Nucleus accumbens (tissue), 56 donors: ENCODE measurements around the gene NCEH1.
A peak's percentile ranks its signal among the peaks of the same experiment; 100 is the strongest.

Experiments used
- DNase-seq, 56 donors: peaks; one replicate each; lab custom pipeline; 2025; lab: John Stamatoyannopoulos, UW

Gene NCEH1

DNA sequence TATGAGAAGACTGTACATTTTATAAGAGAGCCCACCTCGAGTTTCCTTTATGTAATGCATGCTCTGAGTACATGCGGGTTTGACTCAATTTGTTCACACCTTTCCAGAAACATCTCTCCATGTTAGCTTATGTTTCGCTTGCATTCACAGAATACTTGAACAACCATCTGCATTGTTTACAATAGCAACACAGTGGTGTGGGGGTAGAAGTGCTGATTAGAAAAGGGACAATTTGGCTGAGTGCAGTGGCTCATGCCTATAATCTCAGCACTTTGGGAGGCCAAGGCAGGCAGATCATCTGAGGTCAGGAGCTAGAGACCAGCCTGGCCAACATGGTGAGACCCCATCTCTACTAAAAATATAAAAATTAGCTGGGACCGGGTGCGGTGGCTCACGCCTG lies 60.9 kb downstream of the NCEH1 start:
- DNase-seq: no peak

DNA sequence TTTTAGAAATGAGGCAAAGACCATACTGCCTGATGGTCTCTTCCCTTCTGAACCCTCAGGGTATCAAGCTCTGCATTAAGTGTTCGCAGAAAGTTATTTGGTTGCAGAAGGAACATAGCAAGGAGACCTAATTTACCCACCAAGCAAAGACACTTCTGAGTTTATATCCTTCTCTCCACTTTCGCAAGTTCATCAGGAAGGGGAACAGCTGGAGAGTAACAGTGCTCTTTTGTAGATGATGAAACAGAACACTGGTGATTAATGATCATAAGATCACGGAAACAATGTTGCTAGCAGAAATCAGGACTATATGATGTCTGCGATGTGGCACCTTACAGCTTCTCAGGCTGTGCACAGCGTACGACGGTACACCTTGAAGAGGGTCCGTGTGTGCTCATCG lies 62.1 kb downstream of the NCEH1 start:
- no peak for DNase-seq

DNA sequence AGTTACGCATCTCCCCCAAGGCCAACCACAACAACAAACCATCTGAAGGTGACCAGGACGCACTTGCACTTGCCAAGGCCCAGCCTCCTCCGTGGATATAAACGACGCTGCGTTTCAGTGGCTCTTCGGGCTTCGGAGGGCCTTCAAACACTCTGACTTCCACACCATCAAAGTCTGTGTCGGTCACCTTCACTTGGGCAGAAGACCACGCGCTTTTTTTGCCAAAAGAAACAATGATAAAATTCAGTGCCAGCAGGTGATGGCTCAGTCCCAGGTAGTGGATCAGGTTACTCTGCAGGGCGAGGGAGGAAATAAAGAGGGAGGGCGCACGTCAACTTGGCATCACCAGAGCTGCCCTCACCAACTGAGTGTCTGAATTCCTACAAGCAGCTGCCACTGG lies 63.0 kb downstream of the NCEH1 start:
- DNase-seq: no peak

DNA sequence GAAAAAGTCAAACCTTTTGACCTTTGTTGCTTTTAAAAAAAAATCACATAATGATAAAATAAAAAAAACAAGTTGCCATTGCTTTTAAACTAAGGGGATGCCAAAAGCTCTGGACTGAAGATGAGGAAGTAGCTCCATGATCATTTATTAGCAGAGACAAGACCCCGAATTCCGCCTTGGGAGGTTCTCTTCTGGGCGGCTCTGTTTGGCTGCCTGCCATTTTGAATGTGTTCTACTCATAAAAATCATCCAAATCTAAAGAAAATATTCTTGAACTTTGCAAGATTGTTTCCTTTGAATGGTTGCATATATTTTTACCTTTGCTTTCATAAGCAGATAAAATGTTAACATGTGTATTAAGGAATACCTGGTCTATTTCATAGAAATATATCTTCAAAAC lies 63.8 kb downstream of the NCEH1 start:
- no peak for DNase-seq

DNA sequence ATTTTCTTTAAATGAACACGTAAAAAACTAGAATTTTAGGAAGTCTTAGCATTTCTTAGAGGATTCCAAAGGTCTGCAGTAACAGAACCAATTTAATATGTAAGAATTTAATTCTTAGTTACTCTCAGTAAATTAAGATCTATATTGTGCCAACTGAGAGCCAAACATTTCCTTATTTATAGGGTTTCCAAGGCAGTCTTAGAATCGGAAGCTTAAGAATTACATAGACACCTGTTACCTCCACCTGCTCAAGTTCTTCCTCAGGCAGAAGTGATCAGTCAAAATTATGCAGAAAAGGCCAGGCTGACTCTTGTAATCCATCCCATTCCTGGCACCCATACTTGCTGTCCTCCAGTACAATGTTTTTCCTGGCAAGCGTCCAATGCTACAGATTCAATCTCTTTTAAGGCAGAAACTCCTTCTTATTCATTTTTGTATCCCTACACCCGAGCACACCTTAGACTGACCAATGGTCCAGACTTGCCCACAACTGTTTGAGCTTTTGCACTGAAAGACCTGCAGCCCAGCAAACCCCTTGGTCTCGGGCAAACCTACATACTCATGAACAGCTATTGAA lies 64.3 kb downstream of the NCEH1 start:
- no peak for DNase-seq

DNA sequence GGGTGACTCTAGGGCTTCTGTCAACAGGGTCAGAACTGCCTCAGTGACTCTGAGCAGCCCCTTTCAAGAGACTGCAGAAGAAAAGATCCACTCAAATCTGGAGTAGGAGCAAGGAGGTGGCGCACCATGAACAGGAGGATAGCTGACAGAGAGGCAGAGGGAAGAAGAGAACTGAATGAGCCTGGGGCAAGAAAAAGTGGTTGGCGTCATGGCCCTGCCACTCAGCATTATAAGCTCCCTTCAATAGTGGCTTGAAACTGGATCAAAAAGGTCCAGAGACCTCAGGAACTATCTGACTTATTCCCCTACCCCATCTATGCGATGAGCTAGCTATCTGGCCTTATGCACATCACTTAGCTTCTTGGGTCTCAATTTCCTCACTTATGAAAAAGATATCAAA lies 66.6 kb downstream of the NCEH1 start:
- DNase-seq: no peak

DNA sequence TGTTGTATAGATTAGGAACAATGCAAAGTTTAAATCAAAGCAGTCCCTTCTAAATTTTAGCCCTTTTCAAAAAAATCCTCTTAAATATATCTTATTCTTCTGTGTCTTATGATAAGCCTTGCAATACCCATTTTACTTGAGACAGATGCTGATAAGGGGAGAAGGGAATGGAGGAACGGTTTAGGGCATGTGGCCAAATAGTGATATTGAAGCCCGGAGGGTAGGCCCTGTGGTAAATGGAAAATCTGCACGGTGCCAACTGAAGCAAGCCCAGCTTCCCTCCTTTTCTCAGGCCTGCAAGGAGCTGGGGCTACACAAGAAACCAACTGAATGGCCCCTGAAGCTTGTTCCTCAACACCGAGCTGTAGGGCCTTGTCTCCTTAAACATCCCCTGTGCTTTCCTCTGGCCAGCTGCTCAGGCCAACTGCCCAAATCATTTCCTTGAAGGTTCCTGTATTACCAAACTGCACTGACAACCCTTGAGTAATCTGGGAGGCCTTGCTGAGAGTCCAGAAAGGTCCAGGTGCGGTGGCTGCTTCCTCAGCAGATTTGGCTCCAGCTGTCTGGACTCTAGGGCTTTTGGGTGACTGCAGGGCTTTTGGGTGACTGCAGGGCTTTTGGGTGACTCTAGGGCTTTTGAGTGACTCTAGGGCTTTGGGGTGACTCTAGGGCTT lies 67.2 kb downstream of the NCEH1 start:
- DNase-seq: no peak

- DNase-seq: no peak
Observed at GRCh38 chr3:172641291-172641690, 69.6 kb downstream of the NCEH1 start.

DNA sequence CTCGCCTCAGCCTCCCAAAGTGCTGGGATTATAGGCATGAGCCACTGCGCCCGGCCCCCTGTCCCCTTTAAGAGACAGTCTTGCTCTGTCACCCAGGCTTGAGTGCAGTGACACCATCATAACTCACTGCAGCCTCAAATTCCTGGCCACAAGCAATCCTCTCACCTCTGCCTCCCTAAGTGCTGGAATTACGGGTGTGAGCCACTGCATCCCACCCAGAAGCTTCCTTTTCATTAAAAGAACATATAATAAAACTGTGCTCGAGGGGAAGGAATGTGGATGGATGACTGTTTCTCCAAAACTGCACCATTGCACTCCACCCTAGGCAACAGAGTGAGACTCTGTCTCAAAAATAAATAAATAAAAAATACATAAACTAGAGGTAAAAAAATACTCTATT lies 70.1 kb downstream of the NCEH1 start:
- no peak for DNase-seq

DNA sequence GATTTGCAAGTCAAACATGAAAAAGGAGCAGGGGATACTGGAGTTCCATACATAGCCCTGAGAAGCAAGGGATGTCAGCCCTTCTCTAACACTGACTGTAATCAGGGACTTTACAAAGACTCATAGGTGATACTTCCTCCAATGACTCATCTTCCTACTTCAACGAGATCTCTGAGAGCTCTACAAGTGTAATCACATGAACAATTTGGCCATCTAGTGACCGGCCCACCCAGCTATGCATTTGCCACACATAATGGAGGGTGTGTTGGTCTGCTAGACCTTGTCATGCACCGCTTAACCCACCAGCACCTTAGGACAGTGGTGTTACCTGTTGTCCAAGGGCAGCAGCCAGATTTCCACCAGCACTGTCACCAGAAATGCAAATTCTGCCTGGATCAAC lies 75.3 kb downstream of the NCEH1 start:
- DNase-seq: no peak

DNA sequence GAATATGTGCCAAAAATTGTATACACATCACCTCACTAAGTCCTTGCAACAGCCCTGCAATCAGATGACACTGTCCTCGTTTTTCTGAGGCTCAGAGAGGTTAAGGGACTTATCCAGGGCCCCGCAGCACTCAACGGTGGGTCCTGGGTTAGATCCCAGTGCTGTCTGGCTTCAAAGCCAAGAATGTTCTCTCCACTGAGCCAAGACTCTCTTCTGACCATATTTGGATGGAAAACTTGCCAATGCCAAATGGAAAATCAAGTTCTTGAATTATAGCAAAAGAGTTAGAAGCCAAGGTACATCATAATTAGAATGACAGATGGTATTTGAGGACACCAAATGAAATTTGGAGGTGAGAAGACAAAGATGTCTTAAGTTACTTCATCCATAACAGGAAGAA lies 75.9 kb downstream of the NCEH1 start:
- DNase-seq: no peak

- no peak for DNase-seq
Observed at GRCh38 chr3:172630316-172630715, 80.6 kb downstream of the NCEH1 start.

GRCh38 chr3:172629470-172629869 lies 81.4 kb downstream of the NCEH1 start:
- peak in 1 of 56 donors; percentile 3 for DNase-seq

DNA sequence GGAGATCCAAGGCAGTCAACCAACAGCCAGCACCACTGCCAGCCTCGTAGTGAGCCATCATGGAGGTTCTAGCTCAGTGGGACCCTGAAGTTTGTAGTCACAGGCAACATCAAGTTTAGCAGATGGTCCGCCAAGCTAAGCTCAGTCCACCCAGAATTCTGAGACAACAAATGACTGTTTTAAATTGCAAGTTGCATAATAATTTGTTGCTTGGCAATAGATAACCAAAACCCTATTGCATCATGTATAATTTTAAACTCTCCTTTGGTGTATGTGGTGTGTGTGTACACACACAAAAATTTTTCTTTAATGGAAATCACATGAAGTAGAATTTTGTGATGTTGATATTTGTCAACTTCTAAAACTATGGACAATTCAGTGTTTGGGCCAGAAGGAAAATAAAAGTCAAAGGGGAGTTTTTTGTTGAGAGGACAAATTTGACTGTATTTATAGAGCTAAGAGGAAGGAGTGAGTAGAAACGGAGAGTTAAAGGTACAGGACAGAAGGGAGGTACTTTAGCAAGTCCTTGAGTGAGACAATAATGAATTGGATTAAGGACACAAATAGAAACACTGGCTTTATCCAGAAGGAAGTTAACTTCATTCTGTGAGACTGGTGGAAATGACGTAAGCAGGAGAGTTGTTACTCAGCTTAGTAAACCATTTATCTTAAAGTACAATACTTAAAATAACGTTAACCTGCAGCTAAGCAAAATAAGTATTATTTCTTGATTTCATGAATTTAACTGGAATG lies 83.6 kb downstream of the NCEH1 start:
- no peak for DNase-seq

DNA sequence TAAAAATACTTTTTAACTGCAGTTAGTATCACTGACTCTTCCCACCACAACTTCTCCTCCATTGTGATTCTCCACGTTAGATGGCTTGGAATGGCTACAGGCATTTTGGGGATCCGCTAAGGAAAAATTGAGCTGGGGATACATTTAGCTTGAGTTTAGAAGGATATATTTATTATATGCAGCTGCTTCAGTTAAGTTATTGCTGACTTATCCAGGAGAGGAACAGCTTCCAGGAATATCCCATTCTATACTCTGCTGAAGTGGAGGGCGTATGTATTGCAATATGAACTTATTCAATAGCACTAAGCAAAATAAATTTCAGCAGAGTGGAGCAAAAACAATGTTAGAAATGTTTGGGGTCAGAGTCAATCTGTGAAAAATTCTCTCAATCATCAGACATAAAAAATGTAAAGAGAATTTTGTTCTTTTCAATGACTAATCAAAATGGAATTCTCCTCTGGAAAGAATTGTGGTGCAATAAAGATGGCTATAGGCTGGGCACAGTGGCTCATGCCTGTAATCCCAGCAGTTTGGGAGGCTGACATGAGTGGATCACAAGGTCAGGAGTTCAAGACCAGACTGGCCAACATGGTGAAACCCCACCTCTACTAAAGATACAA lies 84.7 kb downstream of the NCEH1 start:
- DNase-seq: no peak

DNA sequence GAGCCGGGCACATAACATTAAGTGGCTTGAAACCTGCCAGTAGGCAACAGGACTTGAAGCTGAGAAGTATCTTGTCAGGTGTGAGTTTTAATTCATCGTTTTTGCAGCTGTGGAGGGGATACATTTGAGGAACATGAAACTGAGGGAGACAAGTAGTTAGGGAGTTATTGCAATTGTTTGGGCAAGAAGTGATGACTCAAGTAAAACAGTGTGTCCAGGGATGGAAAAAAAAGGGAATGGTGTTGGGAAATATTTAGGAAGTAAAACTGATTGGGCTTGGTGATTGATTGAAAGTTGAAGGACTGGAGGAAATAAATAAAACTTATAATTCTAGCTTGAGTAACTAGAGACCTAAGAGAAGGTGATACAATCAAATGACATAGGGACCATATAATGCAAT lies 85.5 kb downstream of the NCEH1 start:
- DNase-seq: no peak

- DNase-seq: no peak
Observed at GRCh38 chr3:172624999-172625398, 85.9 kb downstream of the NCEH1 start.

DNA sequence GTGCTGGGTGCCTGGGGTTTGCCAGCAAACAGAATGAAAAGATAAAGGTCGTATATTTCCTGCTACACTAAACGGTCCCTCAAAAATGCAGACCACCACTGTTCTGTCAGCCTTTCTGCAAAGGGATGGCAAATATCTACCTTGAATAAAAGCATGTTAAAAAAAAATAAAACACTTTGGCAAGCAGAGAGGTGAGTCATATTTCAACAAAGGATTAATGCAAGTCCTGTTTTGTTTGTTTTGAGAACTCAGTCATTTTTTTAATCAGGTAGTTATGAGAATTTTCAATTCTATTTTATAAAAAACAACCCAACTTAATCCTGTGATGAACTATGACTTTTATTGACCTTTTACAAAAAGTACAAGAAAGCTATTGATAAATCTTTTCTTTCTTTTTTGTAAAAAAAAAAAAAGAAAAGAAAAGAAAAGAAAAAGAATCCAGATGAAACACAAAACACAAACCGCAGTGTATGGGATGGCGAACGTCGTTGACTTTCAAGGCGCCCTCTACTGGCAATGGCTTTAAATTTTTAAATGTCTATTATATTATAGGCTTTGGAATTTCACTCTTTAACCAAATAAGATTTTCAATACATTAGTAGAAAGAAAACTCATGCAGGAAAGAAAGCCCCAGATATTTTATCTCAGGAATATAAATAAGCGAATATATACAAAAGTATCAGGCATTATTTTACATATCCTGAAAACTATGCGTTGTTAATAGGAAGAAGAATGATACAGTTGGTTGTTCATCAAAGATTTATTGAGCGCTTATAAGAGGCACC lies 87.8 kb downstream of the NCEH1 start:
- peak in 3 of 56 donors; percentile 0 to 25 (median 1) for DNase-seq

- DNase-seq: no peak
Observed at GRCh38 chr3:172622156-172622555, 88.7 kb downstream of the NCEH1 start.

GRCh38 chr3:172617976-172618375 lies 92.9 kb downstream of the NCEH1 start:
- DNase-seq: no peak
